Smooth muscle cell (in vitro differentiated cells): ENCODE measurements around the gene FLNC. TPM values are rescaled to one million over a fixed set of nuclear protein-coding genes. Genes with fewer than 3 reads are reported as not detected.

Experiments used
- DNase-seq: peaks from one replicate; lab custom pipeline; 2025; ENCODE audit not compliant: unreplicated experiment; lab: John Stamatoyannopoulos, UW
- H2AFZ ChIP-seq: fragments of 200-600 bp; sonication (generic); 2 replicates; pipeline ENCODE4 v1.6.0; 2016; ENCODE audit warnings: antibody characterized with exemption, low read depth, mild to moderate bottlenecking
- H3F3A ChIP-seq: fragments of 200-600 bp; sonication (generic); 2 replicates; pipeline ENCODE4 v1.6.0; 2017; ENCODE audit warnings: antibody characterized with exemption, low read depth
- H3K27ac ChIP-seq: fragments of 200-600 bp; sonication (generic); 2 replicates; pipeline ENCODE4 v1.5.1; 2016; ENCODE audit warnings: low read depth, mild to moderate bottlenecking
- H3K27me3 ChIP-seq: fragments of 200-600 bp; sonication (generic); 2 replicates; pipeline ENCODE4 v1.6.1; 2016; ENCODE audit warnings: low read depth, mild to moderate bottlenecking
- H3K36me3 ChIP-seq: fragments of 200-600 bp; sonication (generic); 2 replicates; pipeline ENCODE4 v1.5.1; 2016; ENCODE audit warnings: low read depth
- H3K4me1 ChIP-seq: fragments of 200-600 bp; sonication (generic); 2 replicates; pipeline ENCODE4 v1.5.1; 2016; ENCODE audit warnings: low read depth
- H3K4me2 ChIP-seq: fragments of 200-600 bp; sonication (generic); 2 replicates; pipeline ENCODE4 v1.6.0; 2016; ENCODE audit warnings: mild to moderate bottlenecking
- H3K4me3 ChIP-seq: fragments of 200-600 bp; sonication (generic); 2 replicates; pipeline ENCODE4 v1.5.1; 2016; ENCODE audit warnings: mild to moderate bottlenecking
- H3K79me2 ChIP-seq: fragments of 200-600 bp; sonication (generic); 2 replicates; pipeline ENCODE4 v1.6.0; 2016; ENCODE audit warnings: low read depth, mild to moderate bottlenecking
- H3K9ac ChIP-seq: fragments of 200-600 bp; sonication (generic); 2 replicates; pipeline ENCODE4 v1.6.0; 2016; ENCODE audit warnings: low read depth
- H3K9me3 ChIP-seq: fragments of 200-600 bp; sonication (generic); replicated peaks from 2 replicates; pipeline ENCODE4 v1.5.1; 2016; ENCODE audit warnings: low read depth
- H4K20me1 ChIP-seq: fragments of 200-600 bp; sonication (generic); 2 replicates; pipeline ENCODE4 v1.6.0; 2016; ENCODE audit warnings: low read depth
- CTCF ChIP-seq: fragments of 200-600 bp; sonication (generic); IDR thresholded peaks from 2 replicates; pipeline ENCODE4 v1.5.1; 2017; ENCODE audit warnings: borderline replicate concordance, mild to moderate bottlenecking, antibody characterized with exemption; ENCODE audit not compliant: insufficient read depth, poor library complexity, severe bottlenecking
- WGBS: methylation state at CpG from one replicate; pipeline ENCODE4 v1.1.7; 2016; ENCODE audit warnings: low lambda C conversion rate; 5-methylcytosine and 5-hydroxymethylcytosine counted together
- polyA plus RNA-seq: library from polyadenylated mRNA; unstranded; fragments of >200 nt; fragmentation: Nextera tagmentation; extraction: Ambion mirVana; gene quantifications from 2 replicates; pipeline ENCODE4 v1.2.1, GENCODE V29; 2016
- total RNA-seq: library from RNA; depleted of rRNA; stranded (reverse); fragments of >200 nt; gene quantifications from 2 replicates; pipeline ENCODE4 v1.2.3, GENCODE V29; 2014

Gene FLNC
- total and polyA plus RNA-seq, 2 experiments from 2014 or later = 31.7 to 34.2 TPM

- Histone ChIP-seq H2AFZ (no peak overlapping the region), H3K4me3 (no peak overlapping the region), H4K20me1 (peaks cover 5% of the 10 kb centered on the region), H3K4me1 (no peaks in the 10 kb centered on the region), H3F3A (no peaks in the 10 kb centered on the region), H3K79me2 (no peaks in the 10 kb centered on the region), H3K27ac (no peak overlapping the region), H3K36me3 (peaks cover 11% of the 10 kb centered on the region), H3K27me3 (no peaks in the 10 kb centered on the region), H3K9ac (no peak overlapping the region), H3K4me2 (no peak overlapping the region), H3K9me3 (no peaks in the 10 kb centered on the region)
- 94% methylated on average over 27 of the region's 31 CpGs for WGBS
- no peak for DNase-seq
- TF ChIP-seq CTCF = no peak
These were observed 18.3 kb downstream of the FLNC start for GRCh38 chr7:128848289-128849155.

- Histone ChIP-seq H3K4me2 (no peak overlapping the region), H3K9ac (no peak overlapping the region), H3K36me3 (peaks cover 11% of the 10 kb centered on the region), H3F3A (no peaks in the 10 kb centered on the region), H4K20me1 (no peaks in the 10 kb centered on the region), H3K4me3 (no peak overlapping the region), H3K27me3 (no peaks in the 10 kb centered on the region), H3K9me3 (no peaks in the 10 kb centered on the region), H3K27ac (no peak overlapping the region), H3K4me1 (no peaks in the 10 kb centered on the region), H2AFZ (no peak overlapping the region), H3K79me2 (no peaks in the 10 kb centered on the region)
- DNase-seq = no peak
- WGBS = 98% methylated on average over 13 of the region's 16 CpGs
- TF ChIP-seq CTCF = no peak
These were observed 18.9 kb downstream of the FLNC start for GRCh38 chr7:128849156-128849515.

- 98% methylated on average over 18 of the region's 18 CpGs for WGBS
- peaks cover 11% of the 10 kb centered on the region for H3K36me3 ChIP-seq
- no peaks in the 10 kb centered on the region for H4K20me1 ChIP-seq
These were observed 19.7 kb downstream of the FLNC start for GRCh38 chr7:128849804-128850490.

More at GRCh38 chr7:128849804-128850490, 19.7 kb downstream of the FLNC start:
- Histone ChIP-seq H3K4me1 (no peaks in the 10 kb centered on the region), H3F3A (no peaks in the 10 kb centered on the region), H3K27ac (no peak overlapping the region), H3K4me3 (no peak overlapping the region), H3K9ac (no peak overlapping the region), H3K27me3 (no peaks in the 10 kb centered on the region), H3K4me2 (no peak overlapping the region), H3K79me2 (no peaks in the 10 kb centered on the region), H2AFZ (no peak overlapping the region), H3K9me3 (no peaks in the 10 kb centered on the region)
- DNase-seq = no peak
- TF ChIP-seq CTCF = no peak
